DMS114 treated with DMSO at 0.1 percent for 48 hours (cell line): ENCODE measurements around the gene EXOC6B.

Source experiments
- DNase-seq: peaks from one replicate; lab custom pipeline; 2025; ENCODE audit not compliant: unreplicated experiment; lab: John Stamatoyannopoulos, UW

The EXOC6B gene

DNA sequence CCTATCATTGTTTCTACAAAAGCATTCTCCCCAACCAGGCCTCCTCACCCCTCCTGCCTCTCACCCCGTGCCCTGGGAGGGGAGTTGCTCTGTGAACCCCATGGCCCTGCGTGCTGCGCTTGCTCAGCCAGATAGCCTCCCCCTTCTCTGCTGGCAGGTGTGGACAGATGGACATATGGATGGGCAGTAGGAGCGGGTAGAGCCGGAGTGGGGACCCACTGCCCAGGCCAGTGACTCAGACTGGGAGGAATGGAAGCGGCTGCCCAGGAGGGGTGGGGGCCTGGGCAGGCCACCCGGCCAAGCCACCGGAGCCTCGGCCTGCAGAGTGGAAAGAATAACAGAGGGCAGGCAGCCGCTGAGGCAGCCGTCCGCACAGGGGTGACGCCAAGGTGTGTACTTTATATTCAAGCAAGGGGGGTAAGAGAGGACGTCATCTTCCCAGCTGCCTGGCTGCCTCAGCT lies 686.9 kb downstream of the EXOC6B start:
- DNase-seq, result no peak

DNA sequence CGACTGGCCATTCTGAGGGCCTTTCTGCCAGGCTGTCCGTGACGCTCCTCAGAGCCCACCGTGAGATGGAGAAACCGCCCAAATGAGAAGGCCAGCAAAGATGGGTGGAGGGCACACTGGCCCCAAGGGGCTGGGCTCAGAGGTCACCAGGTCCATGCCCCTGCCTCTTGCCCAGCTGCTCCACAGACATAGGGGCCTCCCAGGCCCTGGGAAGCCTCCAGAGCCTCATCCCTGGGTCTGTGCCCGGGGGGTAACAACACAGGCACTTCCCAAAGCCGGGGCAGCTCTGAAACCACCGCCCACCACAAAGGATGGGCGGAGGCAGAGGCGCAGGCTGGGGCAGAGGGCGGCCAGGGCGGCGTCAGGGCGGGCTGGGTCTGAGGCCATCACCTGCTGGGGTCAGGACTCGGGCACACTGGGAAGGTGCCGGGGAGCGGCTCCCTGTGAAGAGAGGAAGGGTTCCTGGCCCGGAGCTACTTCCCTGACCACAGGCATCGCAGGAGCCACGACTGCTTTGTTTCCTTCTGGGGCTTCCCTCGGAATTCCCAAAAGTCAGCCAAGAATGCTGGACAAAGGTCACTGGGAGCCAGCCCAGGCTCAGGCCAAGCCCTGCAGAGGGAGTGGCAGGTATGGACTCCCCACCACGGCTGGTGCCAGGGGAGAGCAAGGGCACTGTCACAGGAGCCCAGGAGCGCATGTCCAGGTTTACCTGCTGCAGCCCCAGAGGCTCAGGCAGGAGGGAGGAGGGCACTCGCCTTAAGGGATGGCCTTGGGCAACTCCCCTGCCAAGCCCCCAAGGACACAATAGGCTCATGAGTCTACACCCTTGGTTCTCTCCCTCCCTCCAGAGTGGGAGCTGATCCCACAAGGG lies 687.6 kb downstream of the EXOC6B start:
- no peak for DNase-seq

DNA sequence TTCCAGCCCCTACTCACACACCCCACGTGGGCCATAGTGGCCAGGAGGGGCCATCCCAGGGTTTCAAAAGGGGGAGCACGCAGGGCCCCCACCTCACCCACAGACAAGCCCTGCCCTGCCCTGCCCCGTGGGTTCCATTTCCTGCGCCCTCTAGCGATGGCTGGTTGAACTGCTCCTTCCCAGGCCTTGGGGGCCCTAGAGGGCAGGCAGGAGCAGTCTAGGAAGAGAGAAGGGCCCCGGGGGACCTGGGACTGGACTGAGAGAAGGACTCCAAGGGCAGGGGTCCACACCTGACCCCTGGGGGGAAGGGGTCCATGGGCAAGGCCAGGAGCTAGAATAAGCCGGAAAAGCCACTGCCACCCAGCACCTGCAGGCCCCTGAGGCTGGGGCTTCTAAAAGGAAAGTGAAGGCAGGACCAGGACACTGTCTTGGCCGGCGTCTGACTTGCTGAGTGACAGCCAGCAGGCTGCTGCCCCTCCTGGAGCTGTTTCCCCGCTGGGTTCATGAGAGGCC lies 688.3 kb downstream of the EXOC6B start:
- peak; percentile 16 for DNase-seq

DNA sequence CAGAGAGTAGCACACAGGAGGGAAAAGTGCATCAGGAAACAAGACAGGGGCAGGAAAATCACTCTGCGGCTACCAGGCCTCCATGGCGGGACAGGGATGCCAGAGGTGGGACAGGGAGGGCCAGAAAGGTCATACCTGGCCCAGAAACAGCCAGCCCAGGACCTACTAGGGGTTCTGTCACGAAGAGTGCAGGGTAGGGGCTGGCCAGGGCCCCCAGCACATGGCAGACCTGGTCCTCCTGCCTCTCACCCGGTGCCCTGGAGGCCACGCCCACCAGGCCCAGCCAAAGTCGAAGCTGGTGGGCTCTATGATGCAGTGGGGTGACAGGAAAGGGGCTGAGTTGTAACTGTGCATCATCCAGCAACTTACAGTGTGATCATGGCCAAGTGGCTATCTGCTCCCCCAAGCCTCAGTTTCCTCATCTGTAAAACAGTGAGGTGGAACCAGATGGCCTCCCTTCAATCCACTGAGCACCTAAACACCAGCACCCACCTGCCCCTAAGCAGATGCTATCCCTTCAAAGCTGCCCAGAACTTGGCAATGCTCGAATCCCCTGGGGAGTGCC lies 688.8 kb downstream of the EXOC6B start:
- no peak for DNase-seq

DNA sequence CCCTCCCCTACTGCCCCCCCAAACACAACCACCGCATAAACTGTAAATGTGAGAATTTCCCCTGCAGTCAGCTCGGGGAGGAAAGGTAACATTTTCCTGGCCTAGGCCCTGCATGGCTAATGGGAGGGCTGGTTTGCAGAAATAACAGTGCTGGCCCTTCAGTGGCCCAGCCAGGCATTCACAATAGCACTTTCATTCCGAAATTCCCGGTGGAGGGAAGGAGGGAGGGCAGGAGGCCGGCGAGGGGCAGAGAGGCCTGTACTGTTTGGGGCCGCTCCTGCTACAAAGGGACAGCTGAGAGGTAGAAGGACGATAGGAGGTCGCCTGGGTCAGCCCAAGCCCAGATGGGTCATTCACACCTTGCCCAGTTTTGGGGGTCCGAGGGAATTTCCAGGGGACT lies 689.5 kb downstream of the EXOC6B start:
- DNase-seq, result no peak

DNA sequence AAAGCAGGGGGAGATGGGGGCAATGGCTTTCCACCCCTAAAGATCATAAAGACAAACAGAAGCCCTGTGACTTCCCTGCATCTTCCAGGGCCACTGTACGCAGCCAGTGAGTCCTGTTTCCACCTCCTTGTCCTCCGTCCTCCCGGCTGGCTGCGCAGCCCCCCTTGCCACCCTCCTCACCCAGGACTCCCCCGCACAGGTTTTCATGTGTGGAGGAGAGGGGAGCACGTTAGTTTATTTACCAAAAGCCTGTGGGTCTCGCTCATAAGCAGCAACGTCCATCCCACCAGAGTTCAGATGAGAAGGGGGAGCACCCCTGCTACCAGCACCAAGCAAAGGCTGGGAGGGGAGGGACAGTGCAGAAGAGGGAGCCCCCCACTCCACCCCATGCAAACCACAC lies 689.9 kb downstream of the EXOC6B start:
- no peak for DNase-seq

DNA sequence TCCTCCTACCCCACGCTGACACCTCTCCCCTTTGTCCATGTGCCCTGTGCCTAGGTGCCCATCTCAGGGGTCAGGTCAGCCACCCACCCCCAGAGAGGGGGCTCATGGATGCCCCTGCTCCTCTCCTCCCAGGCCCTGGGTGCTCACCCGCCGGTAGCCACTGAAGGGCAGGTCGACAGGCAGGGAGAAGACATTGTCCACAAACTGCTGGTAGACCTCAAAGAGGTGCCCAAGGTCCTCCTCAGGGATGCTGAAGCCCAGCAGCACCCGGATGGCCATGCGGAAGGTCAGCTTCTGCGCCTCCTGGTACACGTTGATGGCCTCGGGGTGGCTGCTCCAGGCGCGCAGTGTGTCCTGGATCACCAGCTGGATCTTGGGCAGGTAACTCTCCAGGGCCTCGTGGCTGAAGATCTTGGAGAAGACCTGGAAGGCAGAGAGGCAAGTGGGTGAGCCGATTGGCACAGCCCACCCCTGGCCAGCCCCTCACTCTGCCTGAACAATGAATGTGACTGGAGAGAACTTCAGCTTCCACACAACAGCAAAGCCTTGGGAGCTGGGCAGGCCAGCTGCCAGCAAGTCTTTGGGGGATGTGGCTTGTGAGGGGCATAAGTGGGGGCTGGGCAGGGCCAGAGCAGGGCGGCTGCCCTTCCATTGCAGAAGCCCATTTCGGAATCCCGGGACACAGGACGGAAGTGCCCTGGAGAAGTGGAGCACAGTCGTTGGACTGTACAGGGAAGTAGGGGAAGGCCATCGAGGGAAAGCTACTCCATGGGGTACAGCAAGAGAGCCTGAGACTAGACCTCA lies 690.6 kb downstream of the EXOC6B start:
- no peak for DNase-seq

DNA sequence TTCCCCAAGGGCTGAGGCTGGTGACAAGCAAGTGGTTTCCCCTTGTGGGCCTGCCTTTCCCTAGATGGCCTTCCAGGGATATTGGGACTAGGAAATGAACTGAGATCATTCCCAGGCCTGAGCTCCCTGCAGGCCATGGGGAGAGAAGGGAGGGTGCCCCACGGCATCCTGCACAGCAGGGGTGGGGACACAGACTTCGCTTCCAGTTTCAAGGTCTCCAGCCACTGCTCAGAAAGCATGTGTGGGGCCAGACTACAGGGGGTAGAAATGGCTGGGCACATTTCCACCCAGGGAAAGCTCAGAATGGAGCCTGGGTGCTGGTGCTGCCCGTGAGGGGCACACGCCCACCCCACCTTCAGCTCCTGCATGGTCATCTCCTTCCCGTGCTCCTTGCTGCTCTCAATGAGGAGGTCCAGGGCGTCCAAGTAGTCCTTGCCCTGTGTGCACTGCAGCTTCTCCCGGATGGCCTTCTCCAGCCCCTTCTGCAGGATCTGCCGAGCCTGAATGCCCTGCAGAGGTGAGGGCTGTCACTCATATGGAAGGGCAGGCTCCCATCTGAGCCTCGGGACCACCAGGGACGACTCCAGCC lies 691.3 kb downstream of the EXOC6B start:
- no peak for DNase-seq

DNA sequence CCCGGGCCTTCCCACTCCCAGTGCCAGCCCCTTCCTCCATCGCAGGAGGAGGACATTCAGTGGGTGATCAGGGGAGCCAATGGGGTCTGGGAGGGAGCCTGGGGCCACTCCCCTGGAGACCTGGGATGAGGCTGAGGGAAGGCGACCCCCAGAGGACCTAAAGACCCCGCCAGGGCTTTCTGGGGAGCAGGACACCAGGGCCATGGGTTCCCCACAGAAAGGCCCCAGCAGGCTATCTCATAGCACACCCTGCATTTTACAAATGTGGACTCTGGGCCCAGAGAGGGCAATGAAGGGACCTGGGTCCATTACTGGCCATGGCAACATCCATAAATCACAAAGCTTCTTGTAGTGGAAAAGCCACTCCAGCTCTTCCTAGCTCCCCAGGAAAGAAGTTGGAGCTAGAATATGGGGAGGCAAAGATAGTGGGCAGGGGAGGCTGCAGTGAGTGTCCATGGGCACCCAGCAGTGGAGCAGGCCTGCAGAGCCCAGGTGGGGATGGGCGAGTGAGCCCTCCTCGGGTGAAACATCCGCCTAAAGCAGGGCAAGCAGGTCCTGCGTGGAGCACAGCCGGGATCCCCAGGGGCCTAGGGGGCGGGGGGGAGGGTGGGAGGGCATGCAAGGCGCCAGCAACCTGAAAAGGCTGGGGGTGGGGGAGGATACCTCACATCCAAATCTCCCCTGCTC lies 692.0 kb downstream of the EXOC6B start:
- DNase-seq, result no peak

DNA sequence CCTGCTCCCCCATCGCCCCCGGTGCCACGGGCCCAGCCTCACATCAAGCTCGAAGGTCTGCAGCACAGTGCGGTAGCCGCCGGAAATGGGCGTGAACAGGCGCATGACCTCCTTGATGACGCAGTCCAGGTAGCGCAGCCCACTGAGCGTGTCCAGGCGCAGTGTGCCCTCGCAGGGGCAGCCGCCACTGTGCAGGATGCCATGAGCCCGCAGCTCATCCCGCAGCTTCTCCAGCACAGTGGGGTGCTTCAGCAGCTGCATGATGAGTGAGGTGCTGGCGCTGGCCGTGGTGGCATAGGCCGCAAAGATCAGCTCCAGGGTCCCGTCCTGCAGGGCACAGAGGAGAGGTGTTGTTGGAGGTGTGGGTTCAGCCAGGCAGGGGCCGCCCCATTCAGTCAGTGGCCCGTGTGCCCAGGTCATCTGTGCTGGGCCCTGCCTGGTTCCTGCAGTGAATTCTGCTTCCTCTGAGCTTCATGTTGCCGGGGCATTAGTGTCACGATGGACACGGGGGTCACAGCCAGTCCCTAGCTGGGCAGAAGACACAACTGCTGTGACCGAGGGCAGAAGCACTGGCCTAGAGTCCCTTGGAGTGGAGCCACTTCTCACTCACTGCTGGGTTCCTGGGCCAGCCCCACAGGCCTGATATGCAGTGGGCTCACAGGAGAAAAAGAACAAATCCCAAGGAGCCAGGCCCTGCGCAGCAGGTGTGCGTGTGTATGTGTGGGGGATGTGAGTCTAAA lies 692.7 kb downstream of the EXOC6B start:
- no peak for DNase-seq

DNA sequence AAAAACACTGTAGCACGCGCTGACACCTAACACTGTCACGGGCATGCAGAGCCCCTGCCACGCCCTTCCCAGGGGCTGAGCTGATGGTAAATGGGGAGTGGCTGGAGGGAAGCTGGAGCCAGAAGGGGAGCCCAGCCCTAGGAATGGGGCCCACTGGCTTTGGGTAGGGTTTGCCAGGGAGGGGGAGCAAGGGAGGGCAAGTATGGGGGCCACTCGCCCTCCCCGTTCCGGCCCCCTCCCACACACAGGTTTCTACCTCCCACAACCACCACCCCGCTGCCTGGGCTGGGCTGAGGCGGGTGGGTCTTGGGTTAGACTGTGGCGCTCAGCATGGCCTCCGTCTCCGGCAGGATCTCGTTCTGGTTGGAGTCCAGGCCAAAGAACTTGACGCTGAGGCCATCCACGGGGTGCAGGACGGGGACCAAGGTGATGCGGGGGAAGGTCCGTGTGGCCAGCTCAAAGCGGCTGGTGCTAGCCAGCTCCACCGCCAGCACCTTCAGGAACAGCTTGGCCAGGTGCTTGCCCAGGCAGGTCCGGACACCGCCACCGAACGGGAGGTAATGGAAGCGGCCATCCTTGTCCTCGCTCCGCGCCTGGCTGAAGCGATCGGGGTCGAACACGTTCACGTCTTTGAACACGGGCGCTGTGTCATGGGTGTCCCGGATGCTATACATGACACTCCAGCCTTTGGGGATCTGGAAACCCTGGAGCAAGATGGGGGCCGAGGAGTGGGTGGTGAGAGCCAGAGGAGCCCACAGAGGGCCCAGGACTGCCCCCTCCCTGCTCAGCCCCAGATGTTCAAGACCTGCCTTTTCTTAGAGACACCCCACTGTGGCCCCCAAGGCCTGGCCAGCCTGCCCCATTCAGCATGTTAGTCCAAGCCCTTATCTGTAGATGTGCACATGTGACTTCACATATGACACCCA lies 693.7 kb downstream of the EXOC6B start:
- no peak for DNase-seq

DNA sequence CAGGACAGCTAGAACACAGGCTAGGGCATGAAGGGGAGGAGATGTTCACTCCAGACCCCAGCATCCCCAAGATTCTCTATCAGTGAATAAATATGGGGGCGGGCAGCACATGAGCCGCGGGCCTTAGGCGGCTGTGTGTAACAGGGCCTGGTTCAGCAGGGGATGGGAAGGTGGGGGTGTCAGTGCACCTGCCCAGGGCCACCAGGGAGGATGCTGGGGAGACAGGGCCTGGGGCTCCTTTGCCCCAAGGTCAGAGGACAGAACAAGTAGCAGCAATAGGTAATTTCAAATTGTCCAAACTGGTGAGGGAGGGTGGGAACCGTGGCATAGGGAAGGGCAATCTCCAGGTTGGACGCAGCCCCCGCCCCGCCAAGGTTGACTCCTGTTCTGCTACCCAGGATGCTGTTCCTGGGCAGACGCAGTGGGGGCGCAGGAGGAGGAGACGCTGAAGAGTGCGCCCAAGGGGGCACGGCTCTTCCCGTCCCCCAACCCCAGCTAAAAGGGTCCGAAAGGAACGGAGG lies 694.4 kb downstream of the EXOC6B start:
- no peak for DNase-seq

DNA sequence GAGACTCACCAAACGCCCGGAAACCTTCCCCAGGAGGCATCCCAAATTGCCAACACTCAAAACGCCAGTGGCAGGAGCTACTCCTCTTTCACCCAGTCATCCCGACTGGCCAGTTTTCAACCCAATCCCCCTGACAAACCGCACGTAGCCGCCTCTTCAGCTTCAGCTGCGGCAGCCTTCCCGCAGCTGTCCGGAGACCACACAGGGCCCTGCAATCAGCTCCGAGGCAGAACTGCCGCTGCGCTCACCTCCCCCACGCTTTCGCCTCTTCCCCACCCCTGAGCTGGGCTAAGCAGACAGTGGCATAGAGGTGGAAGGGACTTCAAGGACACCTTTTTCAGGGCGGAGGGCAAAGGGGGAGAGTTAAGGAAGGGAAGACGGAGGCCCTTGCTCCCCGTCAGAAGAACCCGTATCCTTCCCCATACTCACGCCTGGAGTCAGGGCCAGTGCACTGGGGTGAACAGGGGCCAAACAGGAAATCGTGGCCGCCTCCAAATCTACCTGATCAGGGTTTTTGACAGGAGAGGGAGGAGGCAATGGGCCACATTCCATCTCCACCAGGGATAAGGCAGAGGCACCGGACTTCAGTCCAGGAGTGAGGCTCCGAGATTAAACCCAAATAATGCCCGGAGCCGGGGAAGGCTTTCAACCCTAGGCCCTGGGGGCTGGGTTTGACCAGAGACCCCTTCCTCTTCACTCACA lies 695.0 kb downstream of the EXOC6B start:
- DNase-seq, result no peak

DNA sequence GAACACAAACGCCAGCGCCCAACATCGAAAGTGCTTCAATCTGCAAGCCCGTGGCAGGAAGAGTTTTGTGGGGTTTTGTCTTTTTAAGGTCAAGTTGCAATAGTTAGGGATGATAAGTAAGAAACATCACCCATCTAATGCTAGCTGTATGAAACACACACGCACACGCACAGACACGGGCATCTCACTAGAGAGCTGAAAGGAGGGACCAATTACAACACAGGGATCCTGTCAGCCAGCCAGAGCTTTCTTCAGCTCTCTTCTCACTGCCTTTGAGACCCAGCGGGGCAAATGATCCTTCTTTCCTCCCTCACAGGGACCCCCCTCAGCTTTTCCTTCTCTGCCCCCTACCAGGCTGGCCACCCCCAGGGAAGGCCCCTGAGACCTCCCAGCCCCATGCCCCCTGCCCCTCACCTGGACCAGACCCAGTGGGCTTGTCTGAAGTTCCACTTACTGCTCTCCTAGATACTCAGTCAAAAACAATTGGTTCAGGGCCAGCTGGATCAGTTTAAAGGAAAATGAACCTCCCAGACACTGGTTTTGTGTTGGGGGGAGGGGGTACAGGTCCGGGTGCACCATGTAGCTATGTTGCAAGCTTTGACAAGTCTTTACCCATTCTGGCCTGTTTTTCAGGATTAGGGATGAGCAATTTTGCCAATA lies 696.0 kb downstream of the EXOC6B start:
- DNase-seq, result no peak

DNA sequence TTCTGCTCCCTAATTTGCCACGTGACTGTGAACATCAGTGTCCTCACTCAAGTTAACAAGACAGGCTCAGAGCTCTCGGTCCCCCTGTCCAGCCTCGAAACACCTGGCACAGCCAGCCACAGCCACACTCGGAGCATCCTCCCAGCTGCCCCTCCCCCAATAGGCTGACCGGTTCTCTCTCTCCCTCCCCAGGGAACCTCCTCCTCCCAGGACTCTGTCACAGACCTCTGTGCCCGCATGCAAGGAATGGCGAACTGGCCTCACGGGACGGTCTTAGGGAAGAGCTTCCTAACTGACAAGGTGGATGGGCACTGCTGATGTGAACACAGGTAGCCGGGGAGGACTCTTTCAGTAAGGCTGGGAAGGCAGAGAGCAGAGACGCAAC lies 697.0 kb downstream of the EXOC6B start:
- no peak for DNase-seq

DNA sequence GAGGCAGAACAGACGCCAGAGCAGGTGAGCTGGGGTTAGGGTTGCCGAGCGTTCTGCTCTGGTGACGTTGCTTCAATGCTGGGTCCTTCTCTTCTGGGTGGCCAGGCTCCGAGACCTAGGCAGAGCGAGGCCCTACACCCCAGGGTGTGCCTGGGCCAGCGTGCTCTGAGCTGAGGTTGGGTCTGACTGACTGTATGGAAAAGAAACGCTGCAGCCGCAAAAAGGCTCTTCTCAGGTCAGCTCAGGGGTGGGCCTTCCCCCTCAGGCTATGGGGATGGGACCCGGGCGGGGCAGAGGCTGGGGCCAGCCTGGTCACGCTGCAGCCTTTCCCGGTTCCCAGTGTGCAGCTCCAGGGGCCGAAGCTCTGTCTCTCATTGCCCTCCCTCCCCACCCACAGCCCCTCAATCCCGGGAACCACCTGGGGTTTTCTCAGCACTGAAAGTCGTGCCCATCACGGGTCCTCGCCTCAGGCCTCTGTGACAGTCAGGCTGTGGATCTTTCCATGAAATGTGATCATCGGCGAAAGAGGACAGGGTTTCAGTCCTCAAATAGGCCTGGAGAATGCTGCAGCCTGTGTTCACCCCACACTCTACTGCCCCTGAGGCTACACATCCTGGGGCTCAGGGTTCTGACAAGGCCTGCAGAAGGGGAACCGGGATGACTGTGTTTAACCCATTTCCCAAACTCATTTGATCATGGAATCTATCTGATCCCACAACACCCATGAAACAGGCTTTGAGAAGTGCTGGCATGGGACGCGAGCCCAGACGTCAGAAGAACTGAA lies 697.6 kb downstream of the EXOC6B start:
- no peak for DNase-seq
